ENCODE results near the gene RELN.
A peak's percentile ranks its signal among the peaks of the same experiment; 100 is the strongest.
"Not testable (repeated sequence)": the region's sequence is repeated elsewhere in the genome, so short reads cannot be mapped to it uniquely, and the experiment has no call there.

Gene RELN

GRCh38 chr7:103541947-103542346, 447.5 kb downstream of the RELN start:
- no peak for DNase-seq

GRCh38 chr7:103541026-103541425, 448.4 kb downstream of the RELN start:
- peak; percentile 91 for DNase-seq

GRCh38 chr7:103540338-103540737, 449.1 kb downstream of the RELN start:
- no peak for DNase-seq

GRCh38 chr7:103539875-103540274, 449.6 kb downstream of the RELN start:
- DNase-seq, result no peak

- no peak for DNase-seq
Observed at GRCh38 chr7:103538964-103539709, 450.3 kb downstream of the RELN start.

- DNase-seq, result no peak
Observed at GRCh38 chr7:103533761-103534160, 455.7 kb downstream of the RELN start.

- no peak for DNase-seq
Observed at GRCh38 chr7:103532955-103533354, 456.5 kb downstream of the RELN start.

- DNase-seq, result no peak
Observed at GRCh38 chr7:103528152-103528551, 461.3 kb downstream of the RELN start.

- DNase-seq, result peak; percentile 28
Observed at GRCh38 chr7:103525937-103526336, 463.5 kb downstream of the RELN start.

GRCh38 chr7:103524042-103524907, 465.2 kb downstream of the RELN start:
- DNase-seq, result peak; percentile 55

GRCh38 chr7:103521937-103522336, 467.5 kb downstream of the RELN start:
- no peak for DNase-seq

- DNase-seq, result no peak
Observed at GRCh38 chr7:103504505-103505135, 484.8 kb downstream of the RELN start.

GRCh38 chr7:103501206-103501605, 488.3 kb downstream of the RELN start:
- no peak for DNase-seq

GRCh38 chr7:103499976-103500375, 489.5 kb downstream of the RELN start:
- no peak for DNase-seq

- DNase-seq, result no peak
Observed at GRCh38 chr7:103487419-103487818, 502.0 kb downstream of the RELN start.

- DNase-seq, result not testable (repeated sequence)
Observed at GRCh38 chr7:103486873-103487272, 502.6 kb downstream of the RELN start.

- no peak for DNase-seq
Observed at GRCh38 chr7:103480771-103481170, 508.7 kb downstream of the RELN start.

- DNase-seq, result no peak
Observed at GRCh38 chr7:103474956-103475355, 514.5 kb downstream of the RELN start.

GRCh38 chr7:103469095-103469948, 520.1 kb downstream of the RELN start:
- DNase-seq, result no peak

GRCh38 chr7:103466814-103467213, 522.6 kb downstream of the RELN start:
- DNase-seq, result no peak

- DNase-seq, result no peak
Observed at GRCh38 chr7:103462358-103462757, 527.1 kb downstream of the RELN start.

GRCh38 chr7:103447073-103447960, 542.1 kb downstream of the RELN start:
- peak; percentile 82 for DNase-seq
